Measurements from ENCODE around the gene ALDOB. TPM values are rescaled to one million over a fixed set of nuclear protein-coding genes. Genes with fewer than 3 reads are reported as not detected.

Gene ALDOB
- total and polyA plus RNA-seq, 2 experiments from 2014 or later = not detected

DNA sequence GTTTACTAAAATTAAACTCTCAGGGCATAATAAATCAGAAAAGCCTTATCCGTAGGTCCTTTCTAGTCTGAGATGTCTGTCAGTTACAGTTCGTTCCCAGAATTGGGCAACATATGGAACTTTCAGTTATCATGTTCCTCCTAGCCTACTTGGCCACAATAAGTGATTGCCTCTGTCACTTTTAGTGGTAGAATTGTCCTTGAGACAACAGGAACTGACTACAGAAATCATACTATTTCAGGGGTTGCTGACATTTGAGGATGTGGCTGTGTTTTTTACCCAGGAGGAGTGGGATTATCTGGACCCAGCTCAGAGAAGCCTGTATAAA lies 36.0 kb downstream of the ALDOB start (continued):
- TF ChIP-seq, protein P1, sequence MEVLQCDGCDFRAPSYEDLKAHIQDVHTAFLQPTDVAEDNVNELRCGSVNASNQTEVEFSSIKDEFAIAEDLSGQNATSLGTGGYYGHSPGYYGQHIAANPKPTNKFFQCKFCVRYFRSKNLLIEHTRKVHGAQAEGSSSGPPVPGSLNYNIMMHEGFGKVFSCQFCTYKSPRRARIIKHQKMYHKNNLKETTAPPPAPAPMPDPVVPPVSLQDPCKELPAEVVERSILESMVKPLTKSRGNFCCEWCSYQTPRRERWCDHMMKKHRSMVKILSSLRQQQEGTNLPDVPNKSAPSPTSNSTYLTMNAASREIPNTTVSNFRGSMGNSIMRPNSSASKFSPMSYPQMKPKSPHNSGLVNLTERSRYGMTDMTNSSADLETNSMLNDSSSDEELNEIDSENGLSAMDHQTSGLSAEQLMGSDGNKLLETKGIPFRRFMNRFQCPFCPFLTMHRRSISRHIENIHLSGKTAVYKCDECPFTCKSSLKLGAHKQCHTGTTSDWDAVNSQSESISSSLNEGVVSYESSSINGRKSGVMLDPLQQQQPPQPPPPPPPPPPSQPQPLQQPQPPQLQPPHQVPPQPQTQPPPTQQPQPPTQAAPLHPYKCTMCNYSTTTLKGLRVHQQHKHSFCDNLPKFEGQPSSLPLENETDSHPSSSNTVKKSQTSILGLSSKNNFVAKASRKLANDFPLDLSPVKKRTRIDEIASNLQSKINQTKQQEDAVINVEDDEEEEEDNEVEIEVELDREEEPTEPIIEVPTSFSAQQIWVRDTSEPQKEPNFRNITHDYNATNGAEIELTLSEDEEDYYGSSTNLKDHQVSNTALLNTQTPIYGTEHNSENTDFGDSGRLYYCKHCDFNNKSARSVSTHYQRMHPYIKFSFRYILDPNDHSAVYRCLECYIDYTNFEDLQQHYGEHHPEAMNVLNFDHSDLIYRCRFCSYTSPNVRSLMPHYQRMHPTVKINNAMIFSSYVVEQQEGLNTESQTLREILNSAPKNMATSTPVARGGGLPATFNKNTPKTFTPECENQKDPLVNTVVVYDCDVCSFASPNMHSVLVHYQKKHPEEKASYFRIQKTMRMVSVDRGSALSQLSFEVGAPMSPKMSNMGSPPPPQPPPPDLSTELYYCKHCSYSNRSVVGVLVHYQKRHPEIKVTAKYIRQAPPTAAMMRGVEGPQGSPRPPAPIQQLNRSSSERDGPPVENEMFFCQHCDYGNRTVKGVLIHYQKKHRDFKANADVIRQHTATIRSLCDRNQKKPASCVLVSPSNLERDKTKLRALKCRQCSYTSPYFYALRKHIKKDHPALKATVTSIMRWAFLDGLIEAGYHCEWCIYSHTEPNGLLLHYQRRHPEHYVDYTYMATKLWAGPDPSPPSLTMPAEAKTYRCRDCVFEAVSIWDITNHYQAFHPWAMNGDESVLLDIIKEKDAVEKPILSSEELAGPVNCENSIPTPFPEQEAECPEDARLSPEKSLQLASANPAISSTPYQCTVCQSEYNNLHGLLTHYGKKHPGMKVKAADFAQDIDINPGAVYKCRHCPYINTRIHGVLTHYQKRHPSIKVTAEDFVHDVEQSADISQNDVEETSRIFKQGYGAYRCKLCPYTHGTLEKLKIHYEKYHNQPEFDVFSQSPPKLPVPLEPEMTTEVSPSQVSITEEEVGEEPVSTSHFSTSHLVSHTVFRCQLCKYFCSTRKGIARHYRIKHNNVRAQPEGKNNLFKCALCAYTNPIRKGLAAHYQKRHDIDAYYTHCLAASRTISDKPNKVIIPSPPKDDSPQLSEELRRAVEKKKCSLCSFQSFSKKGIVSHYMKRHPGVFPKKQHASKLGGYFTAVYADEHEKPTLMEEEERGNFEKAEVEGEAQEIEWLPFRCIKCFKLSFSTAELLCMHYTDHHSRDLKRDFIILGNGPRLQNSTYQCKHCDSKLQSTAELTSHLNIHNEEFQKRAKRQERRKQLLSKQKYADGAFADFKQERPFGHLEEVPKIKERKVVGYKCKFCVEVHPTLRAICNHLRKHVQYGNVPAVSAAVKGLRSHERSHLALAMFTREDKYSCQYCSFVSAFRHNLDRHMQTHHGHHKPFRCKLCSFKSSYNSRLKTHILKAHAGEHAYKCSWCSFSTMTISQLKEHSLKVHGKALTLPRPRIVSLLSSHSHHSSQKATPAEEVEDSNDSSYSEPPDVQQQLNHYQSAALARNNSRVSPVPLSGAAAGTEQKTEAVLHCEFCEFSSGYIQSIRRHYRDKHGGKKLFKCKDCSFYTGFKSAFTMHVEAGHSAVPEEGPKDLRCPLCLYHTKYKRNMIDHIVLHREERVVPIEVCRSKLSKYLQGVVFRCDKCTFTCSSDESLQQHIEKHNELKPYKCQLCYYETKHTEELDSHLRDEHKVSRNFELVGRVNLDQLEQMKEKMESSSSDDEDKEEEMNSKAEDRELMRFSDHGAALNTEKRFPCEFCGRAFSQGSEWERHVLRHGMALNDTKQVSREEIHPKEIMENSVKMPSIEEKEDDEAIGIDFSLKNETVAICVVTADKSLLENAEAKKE (CRISPR knock-in tag; IDR thresholded peaks at IDR 0.05) = no peak

DNA sequence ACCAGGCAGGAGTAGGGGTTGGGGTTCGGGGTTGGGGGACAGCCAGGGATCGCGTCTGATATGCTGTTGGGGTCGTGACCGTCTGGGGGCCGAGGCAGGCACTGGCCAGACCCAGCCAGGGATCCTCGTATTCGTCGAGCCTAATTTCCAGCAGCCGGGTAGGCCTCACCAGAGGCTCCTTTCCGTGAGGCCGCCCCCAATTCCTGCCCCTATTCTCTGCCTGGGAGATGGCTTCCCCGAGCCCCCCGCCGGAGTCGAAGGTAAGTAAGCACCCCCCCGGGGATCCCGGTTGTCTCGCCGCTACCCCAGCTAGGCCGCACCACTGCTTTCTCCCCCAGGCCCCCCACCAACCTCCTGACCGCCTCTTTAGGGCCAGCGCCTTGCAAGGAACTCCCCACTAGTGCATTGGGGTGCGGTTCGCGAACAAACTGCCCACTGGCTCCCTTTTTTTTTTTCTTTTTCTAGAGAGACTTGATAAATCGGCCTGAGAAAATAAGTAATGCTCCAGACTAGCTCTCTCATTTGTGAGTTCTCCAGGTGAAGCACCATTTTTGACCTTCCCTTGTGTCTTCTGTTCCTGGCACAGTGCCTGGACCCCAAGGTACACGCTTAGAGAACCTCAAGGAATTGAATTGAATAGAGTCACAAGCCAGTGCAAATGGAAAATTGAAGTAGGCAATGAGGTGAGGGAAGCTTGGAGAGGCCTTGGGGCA lies 36.5 kb downstream of the ALDOB start:
- H2AFZ ChIP-seq = peak overlapping the region; percentile 83
- peak; percentile 52; the same call in 2 of the 3 replicates for ATAC-seq

More for the DNA sequence above, 36.5 kb downstream of the ALDOB start:
- Histone ChIP-seq H4K20me1 (replicated peaks; ENCODE audit: insufficient read depth) (peaks cover 7% of the 10 kb centered on the region), H3K36me3 (ENCODE audit: insufficient read depth) (peaks cover 25% of the 10 kb centered on the region; the same call in 1 of the 2 replicates), H3K9me2 (ENCODE audit: insufficient read depth) (no peaks in the 10 kb centered on the region), H3K27ac (ENCODE audit: low read depth) (no peak overlapping the region), H3K79me2 (replicated peaks; ENCODE audit: insufficient read depth) (peaks cover 58% of the 10 kb centered on the region), H3K4me2 (peak overlapping the region; percentile 91), H3F3A (replicated peaks; ENCODE audit: low read depth) (no peaks in the 10 kb centered on the region), H3K27me3 (ENCODE audit: insufficient read depth) (no peaks in the 10 kb centered on the region), H3K4me1 (ENCODE audit: insufficient read depth) (peaks cover 12% of the 10 kb centered on the region; the same call in 1 of the 2 replicates), H3K4me3 (peak overlapping the region; percentile 78)
- no peak for DNase-seq (ENCODE audit: low spot score)
- TF ChIP-seq NANOG (IDR thresholded peaks at IDR 0.05; ENCODE audit: borderline replicate concordance) = no peak
- TF ChIP-seq, protein P2, sequence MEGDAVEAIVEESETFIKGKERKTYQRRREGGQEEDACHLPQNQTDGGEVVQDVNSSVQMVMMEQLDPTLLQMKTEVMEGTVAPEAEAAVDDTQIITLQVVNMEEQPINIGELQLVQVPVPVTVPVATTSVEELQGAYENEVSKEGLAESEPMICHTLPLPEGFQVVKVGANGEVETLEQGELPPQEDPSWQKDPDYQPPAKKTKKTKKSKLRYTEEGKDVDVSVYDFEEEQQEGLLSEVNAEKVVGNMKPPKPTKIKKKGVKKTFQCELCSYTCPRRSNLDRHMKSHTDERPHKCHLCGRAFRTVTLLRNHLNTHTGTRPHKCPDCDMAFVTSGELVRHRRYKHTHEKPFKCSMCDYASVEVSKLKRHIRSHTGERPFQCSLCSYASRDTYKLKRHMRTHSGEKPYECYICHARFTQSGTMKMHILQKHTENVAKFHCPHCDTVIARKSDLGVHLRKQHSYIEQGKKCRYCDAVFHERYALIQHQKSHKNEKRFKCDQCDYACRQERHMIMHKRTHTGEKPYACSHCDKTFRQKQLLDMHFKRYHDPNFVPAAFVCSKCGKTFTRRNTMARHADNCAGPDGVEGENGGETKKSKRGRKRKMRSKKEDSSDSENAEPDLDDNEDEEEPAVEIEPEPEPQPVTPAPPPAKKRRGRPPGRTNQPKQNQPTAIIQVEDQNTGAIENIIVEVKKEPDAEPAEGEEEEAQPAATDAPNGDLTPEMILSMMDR (conservative IDR thresholded peaks at IDR 0.05; ENCODE audit: low read depth in 2 of 2) = no peak
- Mint-ChIP-seq H3K9me3 (peaks cover 7% of the 10 kb centered on the region), H3K4me3 (peak overlapping the region; percentile 100), H3K36me3 (ENCODE audit: low read depth) (peaks cover 74% of the 10 kb centered on the region), H3K27ac (peak overlapping the region; percentile 99), H3K4me1 (peaks cover 5% of the 10 kb centered on the region), H3K27me3 (ENCODE audit: insufficient read depth, low read depth, poor library complexity) (peaks cover 4% of the 10 kb centered on the region)
